Retinal pigment epithelial cell (primary cell): ENCODE measurements around the gene GNL3.

Experiments used
- DNase-seq: peaks from one replicate; pipeline ENCODE4 v3.0.0-alpha.2; 2010; ENCODE audit warnings: low read depth
- H3K4me3 ChIP-seq: 2 replicates; pipeline ENCODE4 v1.5.1; 2011; ENCODE audit warnings: mild to moderate bottlenecking, low read length, control low read depth, moderate library complexity
- TF ChIP-seq, protein P1 (sequence below): conservative IDR thresholded peaks from 2 replicates; pipeline ENCODE4 v1.5.1; 2011; ENCODE audit warnings: low read depth, low read length, control low read depth, inconsistent platforms

GNL3 gene, protein sequence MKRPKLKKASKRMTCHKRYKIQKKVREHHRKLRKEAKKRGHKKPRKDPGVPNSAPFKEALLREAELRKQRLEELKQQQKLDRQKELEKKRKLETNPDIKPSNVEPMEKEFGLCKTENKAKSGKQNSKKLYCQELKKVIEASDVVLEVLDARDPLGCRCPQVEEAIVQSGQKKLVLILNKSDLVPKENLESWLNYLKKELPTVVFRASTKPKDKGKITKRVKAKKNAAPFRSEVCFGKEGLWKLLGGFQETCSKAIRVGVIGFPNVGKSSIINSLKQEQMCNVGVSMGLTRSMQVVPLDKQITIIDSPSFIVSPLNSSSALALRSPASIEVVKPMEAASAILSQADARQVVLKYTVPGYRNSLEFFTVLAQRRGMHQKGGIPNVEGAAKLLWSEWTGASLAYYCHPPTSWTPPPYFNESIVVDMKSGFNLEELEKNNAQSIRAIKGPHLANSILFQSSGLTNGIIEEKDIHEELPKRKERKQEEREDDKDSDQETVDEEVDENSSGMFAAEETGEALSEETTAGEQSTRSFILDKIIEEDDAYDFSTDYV

DNA sequence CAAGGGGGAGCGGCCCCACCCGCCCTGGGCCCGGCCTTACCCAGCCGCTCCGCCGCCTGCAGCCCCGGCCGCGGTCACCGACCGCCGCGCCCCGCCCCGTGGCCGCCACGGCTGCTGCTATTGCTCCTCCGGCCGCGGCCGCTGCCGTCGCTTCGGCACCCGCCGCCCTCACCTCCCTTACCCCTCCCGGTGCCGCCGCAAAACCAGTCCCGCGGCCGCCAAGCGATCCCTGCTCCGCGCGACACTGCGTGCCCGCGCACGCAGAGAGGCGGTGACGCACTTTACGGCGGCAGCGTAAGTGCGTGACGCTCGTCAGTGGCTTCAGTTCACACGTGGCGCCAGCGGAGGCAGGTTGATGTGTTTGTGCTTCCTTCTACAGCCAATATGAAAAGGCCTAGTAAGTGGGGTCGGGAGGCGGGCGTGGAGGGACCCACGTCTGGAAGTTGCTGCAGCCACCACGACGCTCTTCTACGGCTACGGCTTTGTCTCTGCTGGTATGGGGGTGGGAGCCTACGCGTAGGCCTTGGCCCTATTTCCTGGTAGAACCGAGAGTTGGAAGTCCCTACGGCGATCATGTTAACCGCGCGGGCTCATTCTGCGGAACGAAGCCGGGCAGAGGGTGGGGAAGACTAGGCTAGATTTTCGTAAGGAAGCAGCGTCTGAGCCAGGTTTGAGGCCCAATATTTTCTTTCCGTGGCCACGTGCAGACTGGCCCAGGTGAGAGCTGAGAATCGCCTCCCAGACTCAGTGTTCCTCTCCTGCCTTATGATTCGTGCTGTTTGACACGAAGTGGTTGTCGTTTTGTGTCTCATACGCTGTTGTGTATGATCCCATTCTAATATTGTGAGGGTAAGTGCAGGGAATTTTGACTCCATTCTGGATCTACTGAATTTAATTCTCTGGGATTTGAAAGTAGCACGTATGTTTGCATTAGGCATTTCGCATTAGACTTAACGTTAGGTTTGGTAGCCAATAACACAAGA, at the start of gene GNL3, which contains the start of gene PBRM1:
TSS of gene GNL3 (plus strand) at position 324 of the 983 bp plus-strand sequence. CDS start at position 385, 61 bp downstream.
TSS of gene PBRM1 (minus strand) at position 205 of the 983 bp plus-strand sequence.
- DNase-seq = peak; percentile 81
- TF ChIP-seq, protein P1, sequence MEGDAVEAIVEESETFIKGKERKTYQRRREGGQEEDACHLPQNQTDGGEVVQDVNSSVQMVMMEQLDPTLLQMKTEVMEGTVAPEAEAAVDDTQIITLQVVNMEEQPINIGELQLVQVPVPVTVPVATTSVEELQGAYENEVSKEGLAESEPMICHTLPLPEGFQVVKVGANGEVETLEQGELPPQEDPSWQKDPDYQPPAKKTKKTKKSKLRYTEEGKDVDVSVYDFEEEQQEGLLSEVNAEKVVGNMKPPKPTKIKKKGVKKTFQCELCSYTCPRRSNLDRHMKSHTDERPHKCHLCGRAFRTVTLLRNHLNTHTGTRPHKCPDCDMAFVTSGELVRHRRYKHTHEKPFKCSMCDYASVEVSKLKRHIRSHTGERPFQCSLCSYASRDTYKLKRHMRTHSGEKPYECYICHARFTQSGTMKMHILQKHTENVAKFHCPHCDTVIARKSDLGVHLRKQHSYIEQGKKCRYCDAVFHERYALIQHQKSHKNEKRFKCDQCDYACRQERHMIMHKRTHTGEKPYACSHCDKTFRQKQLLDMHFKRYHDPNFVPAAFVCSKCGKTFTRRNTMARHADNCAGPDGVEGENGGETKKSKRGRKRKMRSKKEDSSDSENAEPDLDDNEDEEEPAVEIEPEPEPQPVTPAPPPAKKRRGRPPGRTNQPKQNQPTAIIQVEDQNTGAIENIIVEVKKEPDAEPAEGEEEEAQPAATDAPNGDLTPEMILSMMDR = no peak
- peak within 1 kb of the TSS; percentile 96 for H3K4me3 ChIP-seq

DNA sequence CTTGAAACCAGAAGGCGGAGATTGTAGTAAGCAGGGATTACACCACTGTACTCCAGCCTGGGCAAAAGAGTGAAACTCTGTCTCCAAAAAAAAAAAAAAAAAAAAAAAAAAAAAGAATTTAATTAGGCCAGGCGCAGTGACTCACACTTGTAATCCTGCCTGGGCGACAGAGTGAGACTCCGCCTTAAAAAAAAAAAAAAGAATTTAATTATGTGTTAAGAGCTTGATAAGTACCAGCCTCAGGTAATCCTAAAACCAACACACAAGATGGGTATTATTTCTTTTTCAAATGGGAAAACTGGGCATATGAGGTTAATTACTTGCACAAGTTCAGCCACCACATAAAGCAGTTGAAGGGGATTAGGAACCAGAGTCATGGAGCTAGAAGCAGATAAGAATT, 49.2 kb upstream of the GNL3 start:
- H3K4me3 ChIP-seq = no peak overlapping the region
- peak; percentile 97 for DNase-seq
- TF ChIP-seq, protein P1 = no peak

DNA sequence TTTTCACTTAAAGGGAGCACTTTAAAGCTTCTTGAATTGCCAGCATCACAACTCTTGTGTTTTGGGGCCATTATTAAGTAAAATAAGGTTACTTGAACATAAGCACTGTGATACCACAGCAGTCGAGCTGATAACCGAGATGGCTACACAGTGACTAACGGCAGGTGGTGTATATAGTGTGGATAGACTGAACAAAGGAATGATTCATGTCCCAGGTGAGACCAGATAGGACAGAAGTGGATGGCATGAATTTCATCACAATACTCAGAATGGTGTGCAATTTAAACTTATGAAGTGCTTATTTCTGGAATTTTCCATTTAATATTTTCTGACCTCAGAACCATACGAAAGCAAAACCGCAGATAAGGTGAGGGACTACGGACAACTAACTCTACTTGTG, 40.3 kb upstream of the GNL3 start:
- TF ChIP-seq, protein P1 = no peak
- no peak overlapping the region for H3K4me3 ChIP-seq
- no peak for DNase-seq

DNA sequence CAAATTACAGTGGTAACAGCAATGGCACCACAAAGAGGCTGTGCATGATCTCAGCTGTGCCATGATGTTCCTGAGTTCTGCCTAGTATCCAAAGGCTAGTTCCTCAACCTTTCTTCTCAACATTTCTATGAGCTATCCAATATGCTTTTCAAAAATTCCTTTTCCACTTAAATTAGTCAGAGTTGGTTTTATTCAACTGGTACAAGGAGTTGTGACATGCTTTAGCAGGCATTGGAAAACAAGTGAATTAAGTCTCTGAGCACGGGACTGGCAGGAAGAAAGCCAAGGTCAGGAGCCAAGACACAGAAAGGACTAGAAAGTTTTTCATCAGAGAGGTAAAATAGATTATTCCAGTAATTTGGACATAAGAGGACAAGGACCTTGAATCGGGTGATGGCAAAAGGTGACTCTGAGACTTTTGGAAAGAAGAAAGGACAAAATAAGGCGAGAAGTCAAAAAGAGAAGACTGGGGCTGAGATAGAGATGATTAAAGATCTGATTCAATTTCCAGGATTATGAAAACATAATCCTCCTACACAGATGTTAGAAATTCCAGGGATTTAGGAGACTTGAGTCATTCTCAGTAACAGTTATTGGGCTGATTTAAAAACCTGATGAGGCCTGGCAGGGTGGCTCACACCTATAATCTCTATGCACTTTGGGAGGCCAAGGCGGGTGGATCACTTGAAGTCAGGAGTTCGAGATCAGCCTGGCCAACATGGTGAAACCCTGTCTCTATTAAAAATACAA, 36.2 kb upstream of the GNL3 start:
- DNase-seq = peak; percentile 67
- H3K4me3 ChIP-seq = no peak overlapping the region
- TF ChIP-seq, protein P1 = no peak

DNA sequence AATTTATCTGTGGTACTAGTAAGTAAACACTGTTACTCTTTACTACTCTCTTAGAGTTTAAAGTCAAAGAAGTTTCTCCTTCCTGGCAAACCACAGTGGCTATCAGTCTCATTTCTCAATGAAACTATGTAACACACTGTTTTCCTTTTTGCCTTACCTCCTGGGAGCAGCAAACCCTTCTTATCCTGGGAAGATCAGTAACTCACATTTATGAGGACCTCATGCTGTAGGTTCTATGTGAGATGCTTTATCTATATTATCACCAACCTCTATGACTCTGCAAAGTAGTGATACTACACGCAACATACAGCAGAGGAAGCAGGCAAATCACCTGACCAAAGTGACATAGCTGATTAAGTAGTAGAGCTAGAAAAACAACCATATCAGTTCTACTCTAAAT, 35.4 kb upstream of the GNL3 start:
- TF ChIP-seq, protein P1 = no peak
- H3K4me3 ChIP-seq = no peak overlapping the region
- no peak for DNase-seq

DNA sequence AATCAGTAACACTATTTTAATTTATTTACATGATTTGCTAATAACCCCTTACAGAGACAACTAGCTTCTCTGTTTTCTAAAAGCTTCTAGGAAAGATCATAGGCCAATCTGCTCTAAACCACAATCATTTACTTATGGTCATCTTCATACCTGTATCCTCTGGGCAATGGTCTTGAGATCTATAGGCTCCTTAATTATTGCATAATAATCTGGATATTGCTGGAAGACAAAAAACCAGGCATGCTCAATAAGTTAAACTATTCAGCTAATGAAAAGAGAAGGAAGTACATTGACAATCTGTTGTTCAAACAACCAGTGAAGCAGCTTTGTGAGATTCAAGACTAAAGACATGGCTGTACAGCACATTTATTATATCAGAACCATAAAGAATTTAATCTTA, 34.2 kb upstream of the GNL3 start:
- no peak overlapping the region for H3K4me3 ChIP-seq
- no peak for DNase-seq
- TF ChIP-seq, protein P1 = no peak
